ENCODE measurements around the gene CD300C.

- TF ChIP-seq POLR2AphosphoS5 (IDR thresholded peaks at IDR 0.05; ENCODE audit: low read depth, low read length) (no peak), CTCF (IDR thresholded peaks at IDR 0.05) (no peak), REST (IDR thresholded peaks at IDR 0.05; ENCODE audit: insufficient read depth in 1 of 2, low read depth in 2 of 2, low read length in 1 of 2) (no peak), SIN3A (IDR thresholded peaks at IDR 0.05; ENCODE audit: borderline replicate concordance, insufficient read depth, low read depth, low read length) (no peak), TCF7L2 (IDR thresholded peaks at IDR 0.05; ENCODE audit: low read depth, low read length) (no peak)
Measured at GRCh38 chr17:74527756-74528155, 18.2 kb downstream of the CD300C start.
